ENCODE measurements around the gene CTXN1.

DNA sequence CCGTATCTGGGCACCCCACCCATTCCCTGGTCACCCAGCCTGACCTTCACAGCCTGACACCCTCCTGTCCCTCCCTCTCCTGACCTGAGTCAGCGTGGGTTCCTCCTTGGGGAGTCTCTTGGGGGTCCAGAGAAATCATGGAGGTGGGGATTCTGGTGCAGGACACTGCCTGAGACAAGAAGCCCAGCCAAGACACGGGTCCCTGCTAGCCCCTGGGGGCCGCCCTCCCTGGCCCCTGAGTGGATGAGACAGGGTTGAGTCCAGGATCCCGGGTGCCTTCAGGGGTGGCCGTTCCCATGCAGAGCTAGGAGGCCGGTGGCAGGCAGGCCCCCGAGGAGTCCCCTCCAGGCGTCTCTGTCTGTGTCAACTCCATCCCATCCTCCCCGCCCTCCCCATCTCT, 20.7 kb downstream of the CTXN1 start:
- TF ChIP-seq, protein P1, sequence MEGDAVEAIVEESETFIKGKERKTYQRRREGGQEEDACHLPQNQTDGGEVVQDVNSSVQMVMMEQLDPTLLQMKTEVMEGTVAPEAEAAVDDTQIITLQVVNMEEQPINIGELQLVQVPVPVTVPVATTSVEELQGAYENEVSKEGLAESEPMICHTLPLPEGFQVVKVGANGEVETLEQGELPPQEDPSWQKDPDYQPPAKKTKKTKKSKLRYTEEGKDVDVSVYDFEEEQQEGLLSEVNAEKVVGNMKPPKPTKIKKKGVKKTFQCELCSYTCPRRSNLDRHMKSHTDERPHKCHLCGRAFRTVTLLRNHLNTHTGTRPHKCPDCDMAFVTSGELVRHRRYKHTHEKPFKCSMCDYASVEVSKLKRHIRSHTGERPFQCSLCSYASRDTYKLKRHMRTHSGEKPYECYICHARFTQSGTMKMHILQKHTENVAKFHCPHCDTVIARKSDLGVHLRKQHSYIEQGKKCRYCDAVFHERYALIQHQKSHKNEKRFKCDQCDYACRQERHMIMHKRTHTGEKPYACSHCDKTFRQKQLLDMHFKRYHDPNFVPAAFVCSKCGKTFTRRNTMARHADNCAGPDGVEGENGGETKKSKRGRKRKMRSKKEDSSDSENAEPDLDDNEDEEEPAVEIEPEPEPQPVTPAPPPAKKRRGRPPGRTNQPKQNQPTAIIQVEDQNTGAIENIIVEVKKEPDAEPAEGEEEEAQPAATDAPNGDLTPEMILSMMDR (IDR thresholded peaks at IDR 0.05; ENCODE audit: extremely low read depth in 1 of 2, insufficient read depth in 1 of 2, low read depth in 1 of 2, low read length in 2 of 2), result no peak
- no peak for TF ChIP-seq POLR2A (IDR thresholded peaks at IDR 0.05; ENCODE audit: low read depth, low read length)
